GM12875 (cell line): ENCODE measurements around the gene SNRPB2.

Source experiments
- H3K4me3 ChIP-seq: one replicate; pipeline ENCODE4 v1.5.1; 2011; ENCODE audit warnings: low read depth, low read length, control low read depth
- CTCF ChIP-seq: IDR thresholded peaks from 2 replicates; pipeline ENCODE4 v1.5.1; 2011; ENCODE audit warnings: low read depth, mild to moderate bottlenecking, control low read depth, inconsistent platforms, low read length, moderate library complexity, borderline replicate concordance; ENCODE audit not compliant: insufficient read depth

SNRPB2 gene

GRCh38 chr20:16709017-16709416 lies 20.8 kb upstream of the SNRPB2 start:
- no peak overlapping the region for H3K4me3 ChIP-seq
- TF ChIP-seq CTCF: no peak

- no peak for TF ChIP-seq CTCF
- no peak overlapping the region for H3K4me3 ChIP-seq
Measured at GRCh38 chr20:16710781-16711180, 19.0 kb upstream of the SNRPB2 start.

GRCh38 chr20:16711661-16712258 lies 18.1 kb upstream of the SNRPB2 start:
- no peak for TF ChIP-seq CTCF
- H3K4me3 ChIP-seq: no peak overlapping the region

- no peak for TF ChIP-seq CTCF
- H3K4me3 ChIP-seq: no peak overlapping the region
Measured at GRCh38 chr20:16712511-16712947, 17.3 kb upstream of the SNRPB2 start.

- TF ChIP-seq CTCF: no peak
- H3K4me3 ChIP-seq: no peak overlapping the region
Measured at GRCh38 chr20:16713066-16713465, 16.8 kb upstream of the SNRPB2 start.

- H3K4me3 ChIP-seq: no peak overlapping the region
- no peak for TF ChIP-seq CTCF
Measured at GRCh38 chr20:16714242-16714641, 15.6 kb upstream of the SNRPB2 start.

- no peak overlapping the region for H3K4me3 ChIP-seq
Measured at GRCh38 chr20:16714751-16715150, 15.1 kb upstream of the SNRPB2 start.

More at GRCh38 chr20:16714751-16715150, 15.1 kb upstream of the SNRPB2 start:
- no peak for TF ChIP-seq CTCF
